Stimulated activated CD4-positive, alpha-beta T cell treated with anti-CD3 and anti-CD28 coated beads, Interleukin-15, amount 100 ng/mL, for 24 hours (primary cell): ENCODE data around the gene OR10A5.
"Not testable (repeated sequence)": the region's sequence is repeated elsewhere in the genome, so short reads cannot be mapped to it uniquely, and the experiment has no call there.

ENCODE experiments used
- DNase-seq: peaks from one replicate; pipeline ENCODE4 v3.0.0-alpha.2; 2020

The OR10A5 gene

DNA sequence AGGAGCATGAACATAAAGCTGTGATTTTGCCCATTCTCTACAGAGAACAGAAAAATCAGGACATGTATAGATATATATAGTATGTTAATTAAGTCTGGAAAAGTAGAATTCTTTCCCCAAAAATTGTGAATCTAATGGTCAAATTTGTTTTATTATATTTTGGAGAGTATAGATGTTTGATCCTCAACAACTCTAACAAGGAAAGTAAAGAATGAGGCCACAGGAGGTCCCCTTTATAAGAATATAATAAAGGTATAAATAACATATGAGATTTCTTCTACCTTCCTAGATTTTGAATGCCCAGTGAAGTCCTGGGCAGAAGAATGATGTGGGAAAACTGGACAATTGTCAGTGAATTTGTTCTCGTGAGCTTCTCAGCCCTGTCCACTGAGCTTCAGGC is 30.8 kb downstream of the OR10A5 start, which contains the start of gene OR10A4:
TSS of gene OR10A4 (plus strand) at position 301 of the 400 bp plus-strand sequence. CDS start at position 324, 23 bp downstream.
- DNase-seq = no peak

DNA sequence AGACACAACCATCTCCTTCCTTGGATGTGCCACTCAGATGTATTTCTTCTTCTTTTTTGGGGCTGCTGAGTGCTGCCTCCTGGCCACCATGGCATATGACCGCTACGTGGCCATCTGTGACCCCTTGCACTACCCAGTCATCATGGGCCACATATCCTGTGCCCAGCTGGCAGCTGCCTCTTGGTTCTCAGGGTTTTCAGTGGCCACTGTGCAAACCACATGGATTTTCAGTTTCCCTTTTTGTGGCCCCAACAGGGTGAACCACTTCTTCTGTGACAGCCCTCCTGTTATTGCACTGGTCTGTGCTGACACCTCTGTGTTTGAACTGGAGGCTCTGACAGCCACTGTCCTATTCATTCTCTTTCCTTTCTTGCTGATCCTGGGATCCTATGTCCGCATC is 31.4 kb downstream of the OR10A5 start:
- no peak for DNase-seq

DNA sequence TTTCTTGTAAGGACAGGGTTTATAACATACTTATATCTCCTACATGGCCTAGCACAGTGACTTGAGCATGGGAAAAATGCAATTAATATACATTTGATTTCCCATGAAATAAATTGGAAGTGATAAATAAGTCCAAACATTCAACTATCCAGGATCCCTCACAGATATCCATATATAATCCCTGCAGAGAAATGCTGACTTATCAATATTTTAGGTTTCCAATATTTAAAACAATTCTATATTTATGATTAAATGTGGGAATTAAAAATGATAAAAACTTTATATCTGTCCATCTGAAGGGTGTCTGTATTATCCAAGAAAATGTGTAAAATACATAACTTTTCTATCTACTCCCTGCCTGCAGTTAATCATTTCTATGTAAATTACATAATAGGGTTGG is 37.3 kb downstream of the OR10A5 start:
- no peak for DNase-seq

DNA sequence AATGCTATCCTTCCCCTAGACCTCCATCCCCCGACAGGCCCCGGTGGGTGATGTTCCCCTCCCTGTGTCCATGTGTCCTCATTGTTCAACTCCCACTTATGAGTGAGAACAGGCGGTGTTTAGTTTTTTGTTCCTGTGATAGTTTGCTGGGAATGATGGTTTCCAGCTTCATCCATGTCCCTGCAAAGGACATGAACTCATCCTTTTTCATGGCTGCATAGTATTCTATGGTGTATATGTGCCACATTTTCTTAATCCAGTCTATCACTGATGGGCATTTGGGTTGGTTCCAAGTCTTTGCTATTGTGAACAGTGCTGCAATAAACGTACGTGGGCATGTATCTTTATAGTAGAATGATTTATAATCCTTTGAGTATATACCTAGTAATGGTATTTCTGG is 42.2 kb downstream of the OR10A5 start:
- DNase-seq = not testable (repeated sequence)

DNA sequence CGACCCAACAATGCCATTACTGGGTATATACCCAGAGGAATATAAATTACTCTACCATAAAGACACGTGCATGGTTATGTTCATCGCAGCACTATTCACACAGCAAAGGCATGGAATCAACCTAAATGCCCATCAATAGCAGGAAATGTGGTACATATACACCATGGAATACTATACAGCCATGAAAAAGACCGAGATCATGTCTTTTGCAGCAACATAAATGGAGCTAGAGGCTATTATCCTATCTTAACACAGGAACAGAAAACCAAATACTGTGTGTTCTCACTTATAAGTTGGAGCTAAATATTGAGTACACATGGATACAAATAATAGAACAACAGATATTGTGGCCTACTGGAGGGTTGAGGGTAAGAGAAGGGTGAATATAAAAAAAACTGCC is 43.3 kb downstream of the OR10A5 start:
- DNase-seq = no peak

DNA sequence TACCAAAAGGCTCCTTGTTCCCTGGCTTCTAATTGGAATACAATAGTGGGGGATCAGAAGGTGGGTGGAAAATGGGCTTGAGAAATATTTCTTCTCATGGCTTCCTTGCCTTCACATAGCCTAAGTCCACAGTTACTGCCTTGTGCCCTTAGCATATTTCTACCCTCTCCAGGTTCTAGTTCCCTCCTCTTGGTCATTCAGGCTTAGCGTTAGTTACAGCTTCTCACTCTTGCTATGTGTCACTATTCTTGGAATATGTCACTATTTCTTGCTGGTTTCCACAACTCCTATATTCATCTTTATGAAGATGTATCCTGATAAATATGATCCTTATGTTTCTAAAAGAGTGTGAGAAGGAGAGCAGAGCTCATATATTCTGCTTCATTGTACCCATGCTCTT is 44.4 kb downstream of the OR10A5 start:
- no peak for DNase-seq

DNA sequence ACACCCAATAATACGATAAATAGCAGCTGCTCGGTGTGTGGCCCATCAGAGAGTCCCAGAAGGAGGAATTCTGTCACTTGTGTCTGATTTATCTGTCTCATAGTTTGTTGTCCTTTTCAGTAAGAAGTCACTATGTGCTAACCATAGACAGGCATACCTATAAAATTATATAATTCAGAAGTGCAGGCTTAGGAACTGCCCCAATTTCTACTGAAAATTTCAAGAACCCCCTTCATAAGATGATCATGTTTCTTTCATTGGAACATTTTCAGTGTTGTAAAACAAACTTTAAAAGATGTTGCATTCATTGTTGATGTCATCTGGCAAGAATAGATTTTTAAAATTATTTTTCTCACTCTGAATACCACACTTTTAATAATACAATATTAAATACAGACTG is 46.9 kb downstream of the OR10A5 start, which contains the start of gene OR2D2:
TSS of gene OR2D2 (minus strand) at position 101 of the 400 bp plus-strand sequence. CDS start at position 101, 0 bp downstream.
- no peak for DNase-seq

DNA sequence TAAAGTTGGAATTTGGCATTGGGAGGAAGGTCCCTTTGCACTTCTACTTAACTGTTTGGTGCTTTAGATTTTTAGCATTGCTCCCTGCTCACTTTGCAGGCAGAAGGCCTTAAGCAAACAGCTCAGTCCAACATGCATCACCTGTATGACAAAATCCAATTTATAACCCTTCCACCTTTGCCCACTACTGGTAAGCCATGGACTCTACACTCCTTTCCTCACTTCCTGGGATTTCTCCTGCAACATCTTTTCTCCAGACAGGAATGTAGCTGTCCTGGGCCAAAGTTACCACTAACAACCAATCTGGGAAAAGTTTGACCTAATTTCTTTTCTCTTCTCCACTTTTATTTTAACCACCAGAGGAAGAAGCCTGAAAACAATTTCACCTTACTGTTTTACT is 48.6 kb downstream of the OR10A5 start:
- DNase-seq = no peak

DNA sequence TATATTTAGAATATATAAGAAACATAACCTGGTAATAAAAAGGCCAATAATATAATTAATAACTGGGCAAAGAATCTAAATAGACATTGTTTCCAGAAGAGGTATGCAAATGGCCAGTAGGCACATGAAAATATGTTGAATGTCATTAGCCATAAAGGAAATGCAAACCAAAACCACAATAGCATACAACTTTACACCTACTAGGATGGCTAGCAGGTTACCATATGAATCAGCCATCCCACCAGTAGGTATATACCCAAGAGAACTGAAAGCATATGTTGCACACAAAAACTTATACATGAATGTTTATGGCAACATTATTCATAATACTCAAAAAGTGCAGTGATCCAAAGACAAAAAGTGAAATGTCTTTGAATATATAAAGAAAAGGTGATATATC is 49.5 kb downstream of the OR10A5 start:
- DNase-seq = no peak
